ENCODE measurements around the gene ANKRD13C.
"Not testable (repeated sequence)": the region's sequence is repeated elsewhere in the genome, so short reads cannot be mapped to it uniquely, and the experiment has no call there.

The ANKRD13C gene, protein sequence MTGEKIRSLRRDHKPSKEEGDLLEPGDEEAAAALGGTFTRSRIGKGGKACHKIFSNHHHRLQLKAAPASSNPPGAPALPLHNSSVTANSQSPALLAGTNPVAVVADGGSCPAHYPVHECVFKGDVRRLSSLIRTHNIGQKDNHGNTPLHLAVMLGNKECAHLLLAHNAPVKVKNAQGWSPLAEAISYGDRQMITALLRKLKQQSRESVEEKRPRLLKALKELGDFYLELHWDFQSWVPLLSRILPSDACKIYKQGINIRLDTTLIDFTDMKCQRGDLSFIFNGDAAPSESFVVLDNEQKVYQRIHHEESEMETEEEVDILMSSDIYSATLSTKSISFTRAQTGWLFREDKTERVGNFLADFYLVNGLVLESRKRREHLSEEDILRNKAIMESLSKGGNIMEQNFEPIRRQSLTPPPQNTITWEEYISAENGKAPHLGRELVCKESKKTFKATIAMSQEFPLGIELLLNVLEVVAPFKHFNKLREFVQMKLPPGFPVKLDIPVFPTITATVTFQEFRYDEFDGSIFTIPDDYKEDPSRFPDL

DNA sequence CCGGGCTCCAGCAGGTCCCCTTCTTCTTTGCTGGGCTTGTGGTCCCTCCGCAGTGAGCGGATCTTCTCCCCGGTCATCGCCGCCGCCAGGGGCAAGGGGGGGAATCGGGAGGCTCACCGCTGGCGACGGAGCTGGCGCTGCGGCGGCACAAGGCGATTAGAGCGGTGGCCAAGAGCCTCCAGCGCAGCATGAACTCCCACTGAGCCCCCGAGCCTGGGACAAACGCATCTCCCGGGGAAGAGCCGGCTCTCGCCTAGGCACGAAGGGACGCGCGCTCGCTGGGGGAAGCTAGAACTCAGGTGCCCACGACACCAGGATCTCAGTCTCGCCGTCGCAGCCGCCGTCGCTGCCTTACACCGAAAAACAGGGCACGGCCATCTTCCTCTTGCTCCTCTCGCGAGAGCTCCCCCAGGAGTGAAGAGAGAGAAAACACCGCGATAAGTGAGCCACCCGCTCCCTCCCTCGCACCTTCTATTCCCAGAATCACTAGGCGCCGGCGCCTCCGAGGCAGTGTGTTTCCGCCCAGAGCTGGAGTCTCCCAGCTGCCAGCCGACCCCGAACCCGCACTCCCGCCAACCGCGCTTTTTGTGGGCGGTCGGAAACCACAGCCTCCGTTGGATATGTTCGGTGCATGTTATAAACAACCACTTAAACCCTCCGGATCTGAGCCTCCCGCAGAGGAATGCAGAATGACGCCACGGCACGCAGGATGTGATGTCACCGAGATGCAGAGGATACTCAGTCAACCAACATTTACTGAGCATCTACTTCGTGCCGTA, at the start of gene ANKRD13C:
ANKRD13C (minus strand) TSS at position 391 of the 779 bp plus-strand sequence; CDS start at position 77, 314 bp downstream.
- ATAC-seq: peak; percentile 91 to 92

DNA sequence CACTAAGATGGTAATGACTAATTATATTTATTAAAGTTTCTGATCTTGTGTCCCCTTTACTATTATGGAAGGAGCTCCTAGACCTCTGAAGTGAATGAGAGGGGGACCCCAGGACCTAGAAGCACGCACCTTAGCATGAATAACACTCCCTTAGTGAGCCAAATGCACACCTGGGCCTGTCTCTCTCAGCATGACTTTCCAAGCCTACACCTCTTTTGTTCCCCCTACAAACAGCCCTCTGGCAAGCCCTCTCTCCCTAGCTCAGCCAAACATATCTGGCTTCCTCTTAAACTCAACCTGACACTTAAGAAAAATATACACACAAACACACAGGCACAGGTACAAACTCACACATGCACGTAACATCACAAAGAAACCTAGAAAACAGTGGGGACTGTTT, 49.2 kb upstream of the ANKRD13C start:
- no peak for ATAC-seq

DNA sequence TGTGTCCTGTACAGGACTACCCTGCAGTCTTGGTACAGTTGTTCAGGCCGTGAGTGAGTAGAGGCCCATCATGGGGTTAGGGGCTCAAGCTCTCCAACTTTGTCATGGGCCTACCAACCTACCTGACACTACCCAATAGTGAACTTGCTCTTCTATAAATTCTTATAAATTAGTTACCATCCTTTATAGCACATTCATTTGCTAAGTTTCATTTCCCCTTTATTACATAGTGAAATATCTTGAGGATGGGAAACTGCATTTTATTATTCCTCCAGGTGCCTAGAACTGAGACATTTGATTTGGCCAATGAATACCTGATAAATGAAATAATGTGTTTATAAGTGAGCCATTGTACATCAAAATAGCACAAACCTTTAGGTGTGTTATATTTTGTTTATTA, 47.5 kb upstream of the ANKRD13C start:
- no peak for ATAC-seq

DNA sequence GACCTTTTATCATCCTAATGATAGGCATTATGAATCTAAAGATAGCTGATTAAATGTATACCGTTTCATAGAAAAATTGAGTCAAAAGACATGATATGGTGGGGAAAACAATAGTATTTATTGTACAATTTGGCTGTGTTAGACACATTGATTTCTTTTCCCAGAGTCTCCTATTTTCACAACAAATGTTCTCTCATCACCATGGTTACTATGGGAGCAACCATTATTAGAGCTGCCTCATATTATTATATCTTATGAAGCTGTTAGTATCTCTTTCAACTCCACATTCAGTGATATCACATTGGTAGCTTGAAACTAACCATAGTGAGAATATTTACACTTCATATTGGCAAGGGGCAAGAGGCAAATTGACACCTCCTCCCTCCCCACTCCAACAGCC, 45.8 kb upstream of the ANKRD13C start:
- no peak for ATAC-seq

DNA sequence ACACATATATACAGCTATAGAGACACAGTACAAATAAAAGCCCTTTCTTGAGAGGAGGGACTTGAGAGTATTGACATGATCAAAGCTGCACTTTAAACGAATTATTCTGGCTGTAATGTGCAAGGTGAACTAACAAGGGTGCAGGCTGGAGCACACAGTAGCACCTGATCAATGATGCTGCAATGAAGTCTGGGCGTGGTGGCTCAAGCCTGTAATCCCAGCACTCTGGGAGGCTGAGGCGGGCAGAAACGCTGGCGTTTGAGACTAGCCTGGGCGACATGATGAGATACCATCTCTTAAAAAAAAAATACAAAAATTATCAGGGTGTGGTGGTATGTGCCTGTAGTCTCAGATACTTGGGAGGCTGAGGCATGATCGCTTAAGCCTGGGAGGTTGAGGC, 42.5 kb upstream of the ANKRD13C start:
- ATAC-seq: no peak

DNA sequence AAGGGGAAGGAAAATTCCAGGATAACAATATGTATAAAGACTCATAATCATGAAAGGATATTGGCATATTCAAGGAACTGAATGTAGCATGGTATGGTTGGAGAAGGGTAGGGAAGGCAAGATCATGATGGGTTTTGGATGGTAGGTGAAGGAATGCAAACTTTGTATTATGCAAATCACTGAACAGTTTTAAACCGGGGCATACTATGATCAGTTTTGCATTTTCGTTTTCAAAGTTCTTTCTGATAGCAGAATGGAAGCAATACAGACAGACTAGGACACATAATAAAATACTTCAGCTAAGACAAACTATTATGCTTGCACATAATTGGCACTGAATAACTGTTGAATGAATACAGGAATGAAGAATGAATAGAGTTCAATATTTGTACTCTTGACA, 42.1 kb upstream of the ANKRD13C start:
- no peak for ATAC-seq

DNA sequence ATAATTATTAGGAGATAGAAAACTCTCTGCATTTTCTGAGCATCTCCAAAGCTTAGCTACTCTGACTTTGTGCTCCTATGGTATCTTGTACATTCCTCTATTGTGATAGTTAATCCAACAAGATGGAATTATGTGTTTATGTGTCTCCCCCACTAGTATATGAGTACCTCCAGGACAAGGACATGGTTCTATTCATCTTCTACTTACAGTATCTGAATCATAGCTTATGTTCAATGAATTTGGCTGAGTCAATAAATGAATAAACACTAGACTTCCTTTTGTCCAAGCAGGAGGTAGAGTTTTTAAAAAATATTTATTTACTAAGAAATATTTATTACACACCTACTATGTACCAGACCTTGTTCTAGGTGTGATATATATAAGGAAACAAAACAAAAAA, 38.1 kb upstream of the ANKRD13C start:
- ATAC-seq: no peak

DNA sequence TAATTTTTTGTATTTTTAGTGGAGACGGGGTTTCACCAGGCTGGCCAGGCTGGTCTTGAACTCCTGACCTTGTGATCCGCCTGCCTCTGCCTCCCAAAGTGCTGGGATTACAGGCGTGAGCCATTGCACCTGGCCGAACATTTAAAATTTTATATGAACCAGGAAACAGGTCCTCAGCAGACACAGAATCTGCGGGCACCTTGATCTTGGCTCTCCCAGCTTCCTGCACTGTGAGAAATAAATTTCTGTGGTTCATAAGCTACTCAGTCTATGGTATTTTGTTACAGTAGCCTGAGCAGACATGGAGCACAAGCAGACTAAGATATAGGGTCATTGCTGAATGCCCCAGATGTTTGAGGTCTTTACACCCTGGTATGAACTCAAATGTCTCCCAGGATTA, 33.0 kb upstream of the ANKRD13C start:
- no peak for ATAC-seq

DNA sequence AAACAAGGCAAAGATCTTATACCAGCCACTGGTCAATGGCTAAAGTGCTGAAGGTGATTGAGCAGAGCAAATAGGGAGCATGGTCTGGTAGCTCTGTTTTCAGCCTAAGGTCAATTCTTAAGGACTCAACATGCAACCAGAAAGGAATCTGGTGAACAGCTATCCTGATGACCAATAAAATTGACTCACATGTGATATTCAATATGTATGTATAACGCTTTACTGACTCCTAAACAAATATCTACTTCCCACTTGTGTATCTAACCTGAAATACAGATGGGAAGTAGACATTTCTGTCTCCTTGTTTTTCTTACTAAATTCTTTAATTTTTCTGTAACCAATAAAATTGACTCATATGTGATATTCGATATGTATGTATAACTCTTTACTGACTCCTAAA, 31.6 kb upstream of the ANKRD13C start:
- no peak for ATAC-seq

DNA sequence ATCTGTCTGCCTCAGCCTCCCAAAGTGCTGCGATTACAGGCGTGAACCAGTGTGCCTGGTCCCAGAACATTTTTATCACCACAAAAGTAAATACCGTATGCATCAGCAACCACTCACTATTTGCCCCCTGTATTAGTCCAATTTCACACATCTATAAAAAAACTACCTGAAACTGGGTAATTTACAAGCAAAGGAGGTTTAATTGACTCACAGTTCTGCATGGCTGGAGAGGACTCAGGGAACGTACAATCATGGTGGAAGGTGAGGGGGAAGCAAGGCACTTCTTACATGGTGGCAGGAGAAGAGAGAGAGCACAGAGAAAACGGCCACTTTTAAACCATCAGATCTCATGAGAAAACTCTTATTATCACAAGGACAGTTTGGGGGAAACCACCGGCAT, 31.0 kb upstream of the ANKRD13C start:
- no peak for ATAC-seq

DNA sequence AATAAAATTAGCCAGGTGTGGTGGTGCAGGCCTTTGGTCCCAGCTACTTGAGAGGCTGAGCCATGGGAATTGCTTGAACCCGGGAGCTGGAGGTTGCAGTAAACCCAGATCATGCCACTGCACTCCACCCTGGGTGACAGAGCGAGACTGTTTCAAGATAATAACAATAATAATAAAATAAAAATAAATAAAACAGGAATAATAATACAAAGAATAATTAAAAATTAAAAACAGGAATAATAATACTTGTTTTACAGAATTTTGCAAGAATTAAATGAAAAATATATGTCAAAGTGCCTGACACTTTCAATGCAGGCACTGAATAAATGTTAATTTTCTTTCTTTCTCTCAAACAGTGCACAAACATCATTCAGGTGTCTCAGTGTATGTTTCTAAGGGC, 30.0 kb upstream of the ANKRD13C start:
- ATAC-seq: no peak

DNA sequence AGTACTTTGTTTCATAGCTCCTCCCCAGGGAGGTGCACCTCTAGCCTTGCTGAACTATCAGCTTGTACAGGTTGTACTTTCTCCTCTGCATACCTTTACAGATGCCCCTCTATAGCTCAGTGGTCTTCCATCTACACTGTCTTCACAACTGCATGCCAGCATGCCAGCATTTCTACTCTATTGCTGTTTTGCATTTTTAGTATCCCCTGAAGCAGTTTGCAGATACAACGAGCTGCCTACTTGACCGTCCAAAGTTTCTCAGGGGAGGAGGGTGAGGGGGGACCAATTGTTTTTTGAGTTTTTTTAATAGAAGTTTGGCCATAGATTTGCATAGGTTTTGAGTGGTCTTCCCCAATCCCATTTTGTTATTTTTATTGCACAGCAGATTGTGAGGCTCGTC, 29.0 kb upstream of the ANKRD13C start:
- no peak for ATAC-seq

DNA sequence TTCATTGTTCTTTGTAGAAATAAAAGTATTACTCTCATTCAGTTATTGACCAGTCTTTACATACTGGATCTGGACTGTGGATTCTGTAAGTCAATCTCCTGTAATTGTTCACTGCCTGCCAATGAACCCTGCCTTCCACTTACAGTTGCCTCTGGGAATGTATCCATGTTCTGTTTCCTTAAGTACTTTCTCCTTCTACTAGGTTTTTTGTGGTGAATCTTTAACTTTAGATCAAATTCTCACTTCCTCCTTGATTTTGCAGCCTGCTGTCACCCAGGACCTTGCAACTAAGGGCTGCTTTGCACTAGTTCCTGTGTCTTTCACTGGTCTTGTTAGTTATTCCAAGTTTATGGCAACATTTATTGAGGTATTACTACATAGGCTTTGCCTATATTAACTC, 28.2 kb upstream of the ANKRD13C start:
- ATAC-seq: no peak

DNA sequence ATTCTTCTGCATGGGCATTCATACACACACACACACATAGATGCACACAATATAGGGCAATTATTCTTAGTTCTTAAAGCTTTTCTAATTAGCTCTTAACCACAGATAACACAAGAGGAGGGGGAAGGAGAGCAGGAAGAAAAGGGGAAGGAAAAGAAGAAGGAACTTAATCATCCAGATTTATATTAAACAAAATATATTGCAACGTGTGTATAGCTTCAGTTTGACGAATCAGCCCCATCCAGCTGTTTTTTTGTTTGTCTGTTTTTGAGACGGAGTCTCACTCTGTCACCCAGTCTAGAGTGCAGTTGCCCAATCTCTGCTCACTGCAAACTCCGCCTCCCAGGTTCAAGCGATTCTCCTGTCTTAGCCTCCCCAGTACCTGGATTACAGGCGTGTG, 21.7 kb upstream of the ANKRD13C start:
- ATAC-seq: no peak

DNA sequence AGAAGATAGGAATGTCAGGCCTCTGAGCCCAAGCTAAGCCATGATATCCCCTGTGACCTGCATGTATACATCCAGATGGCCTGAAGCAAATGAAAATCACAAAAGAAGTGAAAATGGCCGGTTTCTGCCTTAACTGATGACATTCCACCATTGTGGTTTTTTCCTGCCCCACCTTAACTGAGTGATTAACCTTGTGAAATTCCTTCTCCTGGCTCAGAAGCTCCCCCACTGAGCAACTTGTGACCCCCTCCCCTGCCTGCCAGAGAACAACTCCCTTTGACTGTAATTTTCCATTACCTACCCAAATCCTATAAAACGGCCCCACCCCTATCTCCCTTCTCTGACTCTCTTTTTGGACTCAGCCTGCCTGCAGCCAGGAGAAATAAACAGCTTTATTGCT, 19.1 kb upstream of the ANKRD13C start:
- ATAC-seq: not testable (repeated sequence)

DNA sequence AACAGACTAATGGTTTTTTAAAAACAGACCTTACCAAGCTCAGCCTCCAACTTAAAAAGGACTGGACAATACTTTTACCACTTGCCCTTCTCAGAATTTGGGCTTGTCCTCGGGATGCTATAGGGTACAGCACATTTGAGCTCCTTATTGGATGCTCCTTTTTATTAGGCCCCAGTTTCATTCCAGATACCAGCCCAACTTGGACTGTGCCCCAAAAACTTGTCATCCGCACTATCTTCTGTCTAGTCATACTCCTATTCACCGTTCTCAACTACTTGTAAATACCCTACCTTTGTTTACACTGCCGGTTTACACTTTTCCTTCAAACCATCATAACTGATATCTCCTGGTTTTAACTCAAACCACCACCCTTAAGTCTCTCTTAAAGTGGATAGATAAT, 17.9 kb upstream of the ANKRD13C start:
- ATAC-seq: no peak

DNA sequence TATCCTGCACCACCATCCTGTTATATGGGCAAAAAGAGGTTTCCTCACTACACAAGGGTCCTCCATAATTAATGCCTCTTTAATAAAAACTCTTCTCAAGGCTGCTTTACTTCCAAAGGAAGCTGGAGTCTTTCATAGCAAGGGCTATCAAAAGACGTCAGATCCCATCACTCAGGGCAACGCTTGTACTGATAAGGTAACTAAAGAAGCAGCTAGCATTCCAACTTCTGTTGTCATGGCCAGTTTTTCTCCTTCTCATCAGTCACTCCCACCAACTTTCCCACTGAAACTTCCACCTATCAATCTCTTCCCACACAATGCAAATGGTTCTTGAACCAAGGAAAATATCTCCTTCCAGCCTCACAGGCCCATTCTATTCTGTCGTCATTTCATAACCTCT, 17.1 kb upstream of the ANKRD13C start:
- not testable (repeated sequence) for ATAC-seq

DNA sequence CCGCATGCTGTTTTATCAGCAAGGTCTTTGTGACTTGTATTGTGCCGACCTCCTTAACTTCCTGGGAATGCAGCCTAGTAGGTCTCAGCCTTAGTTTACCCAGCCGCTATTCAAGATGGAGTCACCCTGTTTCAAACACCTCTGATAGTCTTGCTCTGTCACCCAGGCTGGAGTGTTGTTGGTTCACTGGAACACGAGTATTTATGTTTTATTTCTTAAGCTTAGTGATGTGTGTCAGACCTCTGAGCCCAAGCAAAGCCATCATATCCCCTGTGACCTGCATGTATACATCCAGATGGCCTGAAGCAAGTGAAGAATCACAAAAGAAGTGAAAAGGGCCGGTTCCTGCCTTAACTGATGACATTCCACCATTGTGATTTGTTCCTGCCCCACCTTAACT, 12.9 kb upstream of the ANKRD13C start:
- ATAC-seq: not testable (repeated sequence)

DNA sequence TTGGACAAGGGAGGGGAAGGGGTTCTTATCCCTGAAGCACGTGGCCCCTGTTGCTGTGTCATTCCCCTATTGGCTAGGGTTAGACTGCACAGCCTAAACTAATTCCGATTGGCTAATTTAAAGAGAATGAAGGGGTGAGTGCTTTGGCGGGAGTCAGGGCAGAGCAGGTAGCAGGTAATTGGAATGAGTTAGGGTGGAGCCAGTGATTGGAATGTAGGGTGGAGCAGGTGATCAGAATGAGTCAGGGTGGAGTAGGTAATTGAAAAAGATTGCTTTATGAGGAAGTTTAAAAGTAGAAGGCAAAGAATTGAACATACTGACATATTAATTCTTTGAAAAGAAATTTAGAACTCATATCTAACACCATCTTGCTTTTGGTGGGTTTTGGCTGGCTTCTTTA, 12.5 kb upstream of the ANKRD13C start:
- not testable (repeated sequence) for ATAC-seq

DNA sequence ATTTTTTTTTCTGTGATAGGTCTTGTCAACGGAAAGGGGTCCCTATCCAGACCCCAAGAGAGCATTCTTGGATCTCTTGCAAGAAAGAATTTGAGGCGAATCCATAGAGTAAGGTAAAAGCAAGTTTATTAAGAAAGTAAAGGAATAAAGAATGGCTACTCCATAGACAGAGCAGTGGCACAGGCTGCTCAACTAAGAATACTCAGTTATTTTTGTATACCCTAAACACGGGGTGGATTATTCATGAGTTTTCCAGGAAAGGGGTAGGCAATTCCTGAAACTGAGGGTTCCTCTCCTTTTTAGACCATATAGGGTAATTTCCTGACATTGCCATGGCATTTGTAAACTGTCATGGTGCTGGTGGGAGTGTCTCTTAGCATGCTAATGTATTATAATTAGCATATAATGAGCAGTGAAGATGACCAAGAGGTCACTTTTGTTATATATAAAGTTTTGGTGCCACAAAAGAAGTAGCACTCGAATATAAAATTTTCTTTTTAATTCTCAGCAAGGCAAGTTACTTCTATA, 12.0 kb upstream of the ANKRD13C start:
- ATAC-seq: not testable (repeated sequence)

DNA sequence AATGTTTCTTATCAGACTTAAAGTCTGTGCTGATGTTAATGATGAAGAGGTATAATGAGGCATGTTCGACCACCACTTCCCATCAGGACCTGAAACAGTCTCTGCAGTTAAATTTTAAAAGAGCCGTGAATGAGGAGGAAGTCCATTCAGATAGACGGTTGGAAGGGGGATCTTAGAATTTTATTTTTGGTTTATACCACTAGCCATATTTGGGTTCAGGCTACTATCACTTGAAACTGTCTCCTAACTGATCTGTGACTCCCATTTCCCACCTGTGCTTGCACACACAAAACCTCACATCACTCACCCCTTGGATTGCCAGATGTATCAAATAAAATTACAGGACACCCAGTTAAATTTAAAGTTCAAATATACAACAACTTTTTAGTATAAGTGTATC, 9.9 kb upstream of the ANKRD13C start:
- ATAC-seq: no peak

DNA sequence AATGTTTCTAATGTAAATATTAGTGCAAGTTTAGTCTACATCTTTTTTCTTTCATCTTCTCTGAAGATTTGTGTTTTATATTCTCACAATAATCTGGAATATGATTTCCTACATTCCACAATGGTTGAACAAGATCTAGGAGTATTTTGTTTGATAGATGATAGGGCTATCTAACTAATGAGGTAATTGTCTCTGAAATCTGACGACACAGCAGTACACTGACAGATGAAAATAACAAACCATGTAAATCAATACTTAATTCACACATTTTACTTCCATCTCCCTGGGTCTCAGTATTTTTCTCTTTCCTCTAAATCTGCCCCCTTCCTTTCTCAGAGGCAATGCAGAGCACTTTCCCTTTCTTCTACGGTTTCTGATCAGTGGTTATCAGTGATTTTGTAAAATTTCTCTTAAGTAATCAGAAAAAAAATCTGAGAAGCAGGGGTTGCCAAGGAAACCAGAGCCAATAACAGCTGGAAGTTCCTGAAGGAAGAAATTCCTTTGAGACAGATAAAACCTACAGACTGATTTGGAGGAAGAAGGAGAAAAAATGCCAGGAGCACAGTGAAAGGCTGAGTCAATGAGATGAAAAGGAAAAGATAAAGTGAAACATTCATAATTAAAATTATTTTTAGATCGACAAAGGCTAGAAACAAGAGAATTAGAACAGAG, 7.3 kb upstream of the ANKRD13C start:
- no peak for ATAC-seq

DNA sequence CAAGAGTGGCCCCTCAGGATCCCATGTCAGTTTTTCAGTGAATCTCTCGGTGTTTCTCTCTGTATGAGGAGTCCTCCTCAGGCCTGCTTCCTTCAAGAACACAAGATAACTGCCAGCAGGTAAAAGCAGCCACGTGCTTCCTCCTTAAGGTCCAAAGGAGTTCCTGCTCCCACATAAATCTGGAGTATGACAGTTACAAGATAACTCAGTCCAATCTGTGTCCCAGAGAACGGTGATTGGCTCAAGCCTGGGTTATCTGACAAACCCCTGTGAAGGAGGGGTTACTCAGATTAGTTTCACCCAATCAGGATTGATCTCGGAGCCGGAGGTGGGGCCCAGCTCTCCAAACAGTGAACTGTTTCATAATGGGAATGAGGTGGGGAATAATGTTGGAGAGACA, 5.8 kb upstream of the ANKRD13C start:
- no peak for ATAC-seq

All from activated CD4-positive, CD25-positive, alpha-beta regulatory T cell treated with anti-CD3 and anti-CD28 coated beads, Interleukin-2, amount 50 U/mL, for 24 hours (primary cell).